PC-9 (cell line): Measurements from ENCODE around the gene SPIN1. TPM values are rescaled to one million over a fixed set of nuclear protein-coding genes. Genes with fewer than 3 reads are reported as not detected.

Source experiments
- BruUV-seq: library from RNA; stranded (reverse); fragments of 400-500 nt; replicated peaks from 2 replicates; lab custom pipeline; 2021; lab: Mats Ljungman, UMichigan
- CTCF ChIA-PET: fragments of 300-600 bp; sonication (Branson Sonifier 250); formaldehyde crosslinking; loops from one replicate; lab custom pipeline; 2022; ENCODE audit warnings: antibody characterized with exemption; lab: Charles Lee
- POLR2A ChIA-PET: fragments of 300-600 bp; sonication (Branson Sonifier 250); formaldehyde crosslinking; loops from one replicate; lab custom pipeline; 2022; ENCODE audit warnings: antibody characterized with exemption; ENCODE audit not compliant: unreplicated experiment; lab: Charles Lee
- DNase-seq, 2 experiments: peaks; one replicate each; pipeline versions ENCODE4 v3.0.0 to v3.0.0-alpha.2; 2015 to 2022; ENCODE audit warnings: mixed read lengths in 1 of 2
- H2AFZ ChIP-seq: fragments of 200-600 bp; sonication (generic); 2 replicates; pipeline ENCODE4 v1.8.1; 2017; ENCODE audit warnings: antibody characterized with exemption
- H3F3A ChIP-seq: fragments of 200-600 bp; sonication (generic); 2 replicates; pipeline ENCODE4 v1.8.1; 2017; ENCODE audit warnings: antibody characterized with exemption, mild to moderate bottlenecking, low read depth; ENCODE audit not compliant: insufficient read depth
- H3K27ac ChIP-seq: fragments of 200-600 bp; sonication (generic); 2 replicates; pipeline ENCODE4 v1.6.1; 2016; ENCODE audit warnings: mixed run types
- H3K27me3 ChIP-seq: fragments of 200-600 bp; sonication (generic); 2 replicates; pipeline ENCODE4 v1.6.1; 2016; ENCODE audit warnings: low read depth, mixed run types; ENCODE audit not compliant: insufficient read depth
- H3K36me3 ChIP-seq: fragments of 200-600 bp; sonication (generic); 2 replicates; pipeline ENCODE4 v1.6.1; 2016; ENCODE audit warnings: low read depth, mixed run types
- H3K4me1 ChIP-seq: fragments of 200-600 bp; sonication (generic); replicated peaks from 2 replicates; pipeline ENCODE4 v1.6.1; 2016; ENCODE audit warnings: mixed run types; ENCODE audit not compliant: insufficient read depth
- H3K4me2 ChIP-seq: fragments of 200-600 bp; sonication (generic); 2 replicates; pipeline ENCODE4 v1.6.1; 2017; ENCODE audit warnings: mixed run types
- H3K4me3 ChIP-seq: fragments of 200-600 bp; sonication (generic); 2 replicates; pipeline ENCODE4 v1.6.1; 2016; ENCODE audit warnings: mixed run types
- H3K79me2 ChIP-seq: fragments of 200-600 bp; sonication (generic); 2 replicates; pipeline ENCODE4 v1.6.1; 2017; ENCODE audit warnings: low read depth, mixed run types
- H3K9me2 ChIP-seq: fragments of 200-600 bp; sonication (generic); 2 replicates; pipeline ENCODE4 v1.8.1; 2017; ENCODE audit warnings: mild to moderate bottlenecking; ENCODE audit not compliant: insufficient read depth
- H3K9me3 ChIP-seq: fragments of 200-600 bp; sonication (generic); 2 replicates; pipeline ENCODE4 v1.8.1; 2016; ENCODE audit warnings: low read depth; ENCODE audit not compliant: insufficient read depth
- H4K20me1 ChIP-seq: fragments of 200-600 bp; sonication (generic); 2 replicates; pipeline ENCODE4 v1.8.1; 2017; ENCODE audit not compliant: insufficient read depth
- EZH2 ChIP-seq: fragments of 200-600 bp; sonication (generic); IDR thresholded peaks from 2 replicates; pipeline ENCODE4 v1.8.0; 2017; ENCODE audit warnings: antibody characterized with exemption, low read depth
- intact Hi-C: fragments of 100-400 bp; cut with micrococcal nuclease; formaldehyde crosslinking; loops from one replicate; pipeline ENCODE4 v1.10.0; 2022; ENCODE audit not compliant: unreplicated experiment
- total RNA-seq: library from RNA; stranded (reverse); gene quantifications from 2 replicates; pipeline ENCODE4 v1.2.3, GENCODE V29; 2021
- TF ChIP-seq, protein P1 (sequence below): fragments of 200-600 bp; sonication (generic); conservative IDR thresholded peaks from 2 replicates; pipeline ENCODE4 v1.6.1; 2017; ENCODE audit warnings: mixed run types, antibody characterized with exemption, mild to moderate bottlenecking, moderate library complexity

SPIN1 gene
- total RNA-seq, 1 experiment from 2014 or later, result 102 TPM

DNA sequence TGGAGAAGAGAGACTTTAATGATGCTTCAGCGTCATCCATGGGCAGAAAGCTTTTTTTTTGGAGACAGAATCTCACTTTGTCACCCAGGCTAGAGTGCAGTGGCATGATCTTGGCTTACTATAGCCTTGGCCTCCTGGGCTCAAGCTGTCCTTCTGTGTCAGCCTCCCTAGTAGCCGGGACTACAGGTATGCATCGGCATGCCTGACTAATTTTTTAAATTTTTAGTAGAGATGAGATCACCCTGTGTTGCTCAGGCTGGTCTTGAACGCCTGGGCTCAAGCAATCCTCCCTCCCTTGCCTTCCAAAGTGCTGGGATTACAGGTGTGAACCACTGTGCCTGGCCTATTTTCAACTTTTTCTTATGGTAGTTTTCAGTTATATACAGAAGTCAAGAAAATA is 23.2 kb downstream of the SPIN1 start:
- Histone ChIP-seq H3K9me2 (no peaks in the 10 kb centered on the region), H3F3A (0 out of 2 replicates have a peak, but pooled peaks cover 7% of the 10 kb centered on the region), H2AFZ (no peak overlapping the region), H4K20me1 (peaks cover 6% of the 10 kb centered on the region; the same call in 1 of the 2 replicates), H3K4me3 (no peak overlapping the region), H3K4me1 (no peaks in the 10 kb centered on the region), H3K9me3 (peaks cover 15% of the 10 kb centered on the region; the same call in 1 of the 2 replicates), H3K27ac (no peak overlapping the region), H3K4me2 (no peak overlapping the region), H3K79me2 (peaks cover 99% of the 10 kb centered on the region), H3K27me3 (no peaks in the 10 kb centered on the region), H3K36me3 (peaks cover 27% of the 10 kb centered on the region)
- intact Hi-C loops, result no loop called here
- no TSS peak for BruUV-seq
- no peak for DNase-seq
- POLR2A ChIA-PET, result no interaction called here
- CTCF ChIA-PET, result no interaction called here
- TF ChIP-seq, protein P1, sequence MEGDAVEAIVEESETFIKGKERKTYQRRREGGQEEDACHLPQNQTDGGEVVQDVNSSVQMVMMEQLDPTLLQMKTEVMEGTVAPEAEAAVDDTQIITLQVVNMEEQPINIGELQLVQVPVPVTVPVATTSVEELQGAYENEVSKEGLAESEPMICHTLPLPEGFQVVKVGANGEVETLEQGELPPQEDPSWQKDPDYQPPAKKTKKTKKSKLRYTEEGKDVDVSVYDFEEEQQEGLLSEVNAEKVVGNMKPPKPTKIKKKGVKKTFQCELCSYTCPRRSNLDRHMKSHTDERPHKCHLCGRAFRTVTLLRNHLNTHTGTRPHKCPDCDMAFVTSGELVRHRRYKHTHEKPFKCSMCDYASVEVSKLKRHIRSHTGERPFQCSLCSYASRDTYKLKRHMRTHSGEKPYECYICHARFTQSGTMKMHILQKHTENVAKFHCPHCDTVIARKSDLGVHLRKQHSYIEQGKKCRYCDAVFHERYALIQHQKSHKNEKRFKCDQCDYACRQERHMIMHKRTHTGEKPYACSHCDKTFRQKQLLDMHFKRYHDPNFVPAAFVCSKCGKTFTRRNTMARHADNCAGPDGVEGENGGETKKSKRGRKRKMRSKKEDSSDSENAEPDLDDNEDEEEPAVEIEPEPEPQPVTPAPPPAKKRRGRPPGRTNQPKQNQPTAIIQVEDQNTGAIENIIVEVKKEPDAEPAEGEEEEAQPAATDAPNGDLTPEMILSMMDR, result no peak
- no peak for TF ChIP-seq EZH2

DNA sequence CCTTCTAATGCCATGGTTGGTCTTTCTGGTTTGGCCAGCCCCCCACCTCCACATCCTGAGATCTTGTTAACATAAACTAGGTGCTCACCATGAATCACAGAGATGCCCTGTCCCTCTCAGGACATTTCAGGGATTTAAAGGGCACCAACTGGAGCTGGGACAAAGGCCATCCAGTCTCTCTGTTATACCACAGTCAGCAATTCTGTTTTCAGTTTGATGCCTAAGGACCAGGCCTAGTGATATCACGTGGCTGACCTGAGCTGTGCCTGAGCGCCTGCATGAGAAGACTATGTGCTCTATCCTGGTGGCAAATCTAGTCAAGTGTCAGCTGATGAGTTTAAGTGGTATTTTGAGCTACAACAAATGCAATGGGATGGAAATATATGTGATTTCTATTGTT is 26.1 kb downstream of the SPIN1 start:
- Histone ChIP-seq H3K9me2 (no peaks in the 10 kb centered on the region), H3K4me1 (no peaks in the 10 kb centered on the region), H3F3A (0 out of 2 replicates have a peak, but pooled peaks cover 7% of the 10 kb centered on the region), H4K20me1 (no peaks in the 10 kb centered on the region), H3K9me3 (peaks cover 29% of the 10 kb centered on the region), H3K36me3 (peaks cover 52% of the 10 kb centered on the region), H3K4me3 (no peak overlapping the region), H3K27me3 (no peaks in the 10 kb centered on the region), H3K27ac (no peak overlapping the region), H3K79me2 (peaks cover 99% of the 10 kb centered on the region), H2AFZ (no peak overlapping the region), H3K4me2 (no peak overlapping the region)
- POLR2A ChIA-PET, result no interaction called here
- BruUV-seq, result no TSS peak
- CTCF ChIA-PET, result no interaction called here
- intact Hi-C loops, result no loop called here
- DNase-seq, result no peak
- no peak for TF ChIP-seq EZH2
- TF ChIP-seq, protein P1, result no peak

GRCh38 chr9:88418025-88418424 is 29.8 kb downstream of the SPIN1 start:
- no TSS peak for BruUV-seq
- Histone ChIP-seq H3F3A (0 out of 2 replicates have a peak, but pooled peaks cover 4% of the 10 kb centered on the region), H4K20me1 (no peaks in the 10 kb centered on the region), H3K4me1 (no peaks in the 10 kb centered on the region), H3K4me3 (no peak overlapping the region), H3K36me3 (peaks cover 64% of the 10 kb centered on the region), H3K9me3 (peaks cover 39% of the 10 kb centered on the region), H2AFZ (no peak overlapping the region), H3K9me2 (no peaks in the 10 kb centered on the region), H3K4me2 (no peak overlapping the region), H3K79me2 (peaks cover 97% of the 10 kb centered on the region), H3K27ac (no peak overlapping the region), H3K27me3 (no peaks in the 10 kb centered on the region)
- ChIA-PET POLR2A (no interaction called here), CTCF (no interaction called here)
- DNase-seq, result no peak
- TF ChIP-seq EZH2, result no peak
- TF ChIP-seq, protein P1, result no peak
- intact Hi-C loops, result no loop called here
